Renal cortex interstitium (tissue), 11 donors: Measurements from ENCODE around the gene FRS2. TPM values are rescaled to one million over a fixed set of nuclear protein-coding genes. Genes with fewer than 3 reads are reported as not detected.
A peak's percentile ranks its signal among the peaks of the same experiment; 100 is the strongest.
"Not testable (repeated sequence)": the region's sequence is repeated elsewhere in the genome, so short reads cannot be mapped to it uniquely, and the experiment has no call there.

Experiments used
- DNase-seq, 11 donors: peaks; one replicate each; pipeline ENCODE4 v3.0.0-alpha.2; 2013; ENCODE audit warnings: low read depth in 9 of 11, low spot score in 4 of 11; ENCODE audit errors: extremely low read depth in 1 of 11
- polyA plus RNA-seq, 3 donors: library from polyadenylated mRNA; unstranded; fragments of 120-200 nt; gene quantifications; one replicate each; pipeline ENCODE4 v1.2.1, GENCODE V29; 2013; ENCODE audit not compliant: insufficient read length in 3 of 3

The FRS2 gene
- polyA plus RNA-seq, 3 donors, result 38.9 to 47.2 (median 41.1) TPM

DNA sequence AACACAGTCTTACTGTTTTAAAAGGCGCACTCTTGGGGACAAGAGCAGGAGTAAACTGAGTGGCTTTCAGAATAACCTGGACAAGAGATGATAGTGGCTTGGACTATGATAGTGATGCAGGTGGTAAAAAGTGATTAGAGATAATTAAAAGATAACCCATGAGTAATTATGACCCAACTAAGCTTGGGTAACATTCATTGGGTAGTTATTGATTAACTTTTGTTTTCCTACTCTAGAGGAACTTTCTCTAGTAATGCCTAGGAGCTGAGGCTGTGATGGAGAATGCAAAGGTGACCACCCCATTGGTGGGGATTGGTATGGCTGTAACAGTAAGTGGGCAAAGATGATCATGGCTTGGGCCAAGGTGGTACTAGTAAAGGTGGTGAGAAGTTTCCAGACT lies 22.3 kb upstream of the FRS2 start:
- no peak for DNase-seq

DNA sequence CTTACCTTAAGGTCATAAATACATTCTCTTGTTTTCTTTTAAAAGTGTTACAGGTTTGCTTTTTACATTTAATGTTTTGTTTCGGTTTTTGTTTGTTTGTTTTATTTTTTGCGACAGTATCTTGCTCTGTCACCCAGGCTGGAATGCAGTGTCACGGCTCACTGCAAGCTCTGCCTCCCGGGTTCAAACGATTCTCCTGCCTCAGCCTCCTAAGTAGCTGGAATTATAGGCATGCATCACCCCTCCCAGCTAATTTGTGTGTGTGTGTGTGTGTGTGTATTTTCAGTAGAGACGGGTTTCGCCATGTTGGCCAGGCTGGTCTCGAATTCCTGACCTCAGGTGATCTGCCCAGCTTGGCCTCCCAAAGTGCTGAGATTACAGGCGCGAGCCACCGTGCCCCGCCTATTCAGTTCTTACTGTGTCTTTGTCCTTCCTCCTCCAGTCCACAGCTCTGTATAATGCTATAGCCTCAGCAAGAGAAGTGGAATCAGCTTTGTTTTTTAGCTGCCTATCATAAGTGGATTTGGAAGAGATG lies 17.5 kb upstream of the FRS2 start:
- not testable (repeated sequence) for DNase-seq

DNA sequence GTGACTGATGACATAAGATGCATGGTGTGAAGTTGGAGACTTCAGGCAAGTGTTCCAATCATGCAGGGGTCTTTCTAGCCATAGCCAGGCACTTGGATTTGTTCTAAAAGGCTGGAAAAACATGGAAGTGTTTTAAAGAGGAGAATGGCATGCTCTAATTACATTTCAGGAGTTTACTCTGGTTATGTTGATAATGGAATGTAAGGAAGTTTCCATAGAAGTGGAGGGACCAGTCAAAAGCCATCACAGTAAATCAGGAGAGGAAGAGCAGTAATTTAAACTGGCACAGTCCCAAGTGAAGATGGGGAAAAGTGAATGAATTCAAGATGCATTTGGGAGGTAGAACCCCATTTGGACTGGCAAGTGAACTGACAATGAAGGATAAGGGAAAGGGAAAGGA lies 13.9 kb upstream of the FRS2 start:
- DNase-seq, result no peak

DNA sequence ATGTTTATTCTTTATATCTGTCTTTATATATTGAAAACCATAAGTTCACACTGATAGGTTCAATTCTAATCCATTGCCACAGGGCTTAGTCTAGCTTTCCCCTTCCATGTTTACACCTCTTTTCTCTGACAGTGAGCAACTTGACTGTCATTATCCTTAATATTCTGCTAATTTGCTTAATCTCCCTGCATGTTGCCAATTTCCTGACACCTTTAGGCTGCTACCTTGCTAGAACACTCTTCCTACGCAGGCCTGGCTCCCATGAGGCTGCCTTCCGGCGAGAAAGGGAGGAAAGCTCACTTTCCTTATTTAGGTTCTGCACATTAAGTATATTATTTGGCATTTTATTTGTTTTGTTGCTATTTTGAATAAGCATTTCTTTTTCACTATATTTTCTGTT lies 12.8 kb upstream of the FRS2 start:
- DNase-seq, result no peak

DNA sequence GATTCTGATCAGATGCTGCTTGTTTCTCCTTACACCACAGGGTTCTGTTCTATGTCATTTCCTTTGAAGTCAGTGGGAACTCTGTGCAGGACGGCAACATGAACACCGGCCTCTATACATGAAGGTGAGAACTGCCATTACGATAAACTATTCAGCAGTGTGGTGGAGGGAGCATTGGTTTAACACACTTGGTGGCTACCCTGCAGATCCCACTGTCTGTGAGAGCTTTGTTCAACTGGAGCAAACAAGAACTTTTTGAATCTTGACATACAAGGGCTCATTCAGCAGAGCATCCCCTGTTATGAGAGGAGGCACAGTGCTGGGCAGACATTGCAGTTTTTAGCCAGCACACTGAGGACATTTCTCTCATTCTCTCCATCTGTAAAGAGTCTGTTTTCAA lies 10.7 kb upstream of the FRS2 start:
- no peak for DNase-seq

DNA sequence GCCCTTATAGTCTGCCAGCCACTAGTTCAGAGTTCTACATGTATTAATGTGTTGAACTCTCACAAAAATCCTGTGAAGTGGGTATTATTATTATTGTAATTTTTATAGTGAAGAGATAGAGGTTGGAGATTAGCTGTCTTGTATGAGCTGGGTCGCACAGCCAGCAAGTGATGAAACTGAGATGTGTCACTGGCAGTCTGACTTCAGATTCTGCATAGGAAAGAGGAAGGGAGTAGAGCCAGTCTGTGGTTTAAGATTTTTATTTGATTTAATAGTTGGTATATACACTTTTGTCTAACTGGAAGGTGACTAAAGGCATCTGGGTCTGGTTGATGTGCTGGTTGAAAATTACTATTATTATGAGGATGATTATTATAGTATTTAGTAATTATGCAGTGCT lies 5.8 kb upstream of the FRS2 start:
- DNase-seq, result no peak

DNA sequence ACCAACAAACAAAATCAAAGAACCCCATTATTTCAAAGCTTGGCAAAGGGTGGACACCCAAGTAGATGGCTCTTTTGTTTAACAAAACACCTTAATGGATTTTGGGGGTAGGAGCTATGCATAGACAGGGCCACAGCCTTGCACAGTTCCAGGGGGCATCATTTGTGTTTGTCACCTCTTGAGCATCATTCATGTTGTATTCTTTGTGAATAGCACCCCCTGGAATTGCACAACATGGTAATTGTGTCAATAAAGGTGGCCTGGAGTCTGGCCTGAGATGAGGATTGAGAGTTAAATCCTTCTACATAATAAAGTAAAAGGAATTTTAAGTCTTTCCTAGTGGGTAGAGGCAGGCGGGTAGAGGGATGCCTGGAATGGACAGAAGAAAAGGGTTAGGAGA lies 3.3 kb upstream of the FRS2 start:
- no peak for DNase-seq

DNA sequence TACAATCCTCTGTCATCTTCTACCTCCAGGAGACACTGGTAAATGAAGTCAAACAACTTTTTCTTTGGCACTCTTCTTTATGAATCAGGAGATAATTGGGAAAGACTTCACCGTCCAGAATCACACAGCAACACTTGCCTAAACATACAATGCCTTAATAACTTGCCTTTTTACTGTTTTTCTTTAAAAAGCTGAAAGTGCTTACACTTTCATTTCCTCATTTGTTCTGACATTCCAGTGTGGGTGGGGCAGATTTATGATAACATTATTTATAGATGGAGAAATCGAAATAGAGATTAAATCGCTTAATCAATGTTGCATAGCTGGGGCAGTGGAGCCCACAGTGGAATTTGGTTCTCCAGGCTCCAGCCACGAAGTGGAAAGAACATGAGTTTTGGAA lies 2.8 kb upstream of the FRS2 start:
- no peak for DNase-seq

DNA sequence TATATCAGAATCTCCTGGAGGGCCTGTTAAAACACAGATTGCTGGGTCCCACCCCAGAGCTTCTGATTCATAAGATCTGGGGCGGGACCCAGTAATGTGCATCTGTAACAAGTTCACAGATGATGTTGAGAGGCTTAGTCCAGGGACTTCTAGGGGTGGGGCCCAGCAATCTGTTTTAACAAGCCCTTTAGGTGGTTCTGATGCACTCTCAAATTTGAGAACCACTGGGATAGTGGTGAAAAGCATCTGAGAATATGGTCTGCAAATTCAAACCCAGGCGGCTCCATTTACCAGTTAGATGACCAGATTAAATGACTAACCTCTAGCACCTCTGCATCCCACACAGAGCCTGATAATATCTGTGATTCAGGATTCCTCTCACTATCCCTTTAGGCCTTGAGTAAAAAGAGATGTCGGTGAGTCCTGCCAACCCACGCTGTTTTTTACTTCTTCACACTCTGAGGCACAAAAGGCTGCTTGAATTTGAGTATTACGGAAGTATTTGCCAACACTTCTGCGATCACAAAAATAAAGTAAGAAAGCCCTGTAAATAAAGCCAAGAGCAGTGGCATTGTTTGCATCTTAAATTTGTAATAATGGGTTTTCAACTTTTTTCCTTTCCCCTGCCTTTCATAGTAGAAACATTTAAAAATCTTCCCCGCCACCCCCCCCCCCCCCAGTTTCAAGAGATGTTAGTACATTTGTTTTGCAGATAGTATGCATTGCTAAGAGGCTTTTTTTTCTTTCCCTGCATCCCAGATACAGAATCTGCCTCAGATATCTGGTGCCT lies 1.8 kb upstream of the FRS2 start:
- DNase-seq, result no peak

DNA sequence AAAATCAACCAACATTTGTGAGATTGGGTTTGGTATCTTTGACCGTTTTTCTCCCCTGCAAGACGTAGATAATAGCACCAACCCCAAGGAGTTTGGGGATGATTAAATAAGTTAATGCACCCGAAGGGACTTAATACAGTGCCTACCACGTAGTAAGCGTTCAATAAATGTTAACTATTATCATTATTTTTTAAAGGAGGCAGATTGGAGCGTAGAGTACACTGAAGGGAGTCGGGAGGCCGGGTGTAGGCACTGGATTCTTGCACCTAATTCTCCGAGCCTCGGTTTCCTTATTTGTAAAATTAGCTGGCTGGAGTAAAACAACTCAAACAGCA lies 367 bp upstream of the FRS2 start:
- DNase-seq, result no peak

DNA sequence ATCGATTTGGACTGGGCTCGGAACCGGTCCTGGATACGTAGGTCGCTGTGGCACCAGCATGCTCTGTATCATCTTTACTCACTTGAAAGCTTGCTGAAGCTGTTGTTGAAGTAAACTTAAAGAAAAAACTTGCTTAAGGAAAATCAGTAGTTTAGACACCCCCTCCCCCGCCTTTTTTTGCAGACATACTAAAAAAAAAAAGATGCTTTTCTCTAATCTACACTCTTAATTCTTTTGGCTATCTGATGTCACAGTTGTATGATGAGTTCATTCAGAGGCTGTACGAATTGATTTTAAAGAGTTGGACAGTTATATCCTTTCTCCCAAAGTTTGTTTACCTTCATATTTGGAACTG lies 865 bp downstream of the FRS2 start:
- DNase-seq, result no peak

DNA sequence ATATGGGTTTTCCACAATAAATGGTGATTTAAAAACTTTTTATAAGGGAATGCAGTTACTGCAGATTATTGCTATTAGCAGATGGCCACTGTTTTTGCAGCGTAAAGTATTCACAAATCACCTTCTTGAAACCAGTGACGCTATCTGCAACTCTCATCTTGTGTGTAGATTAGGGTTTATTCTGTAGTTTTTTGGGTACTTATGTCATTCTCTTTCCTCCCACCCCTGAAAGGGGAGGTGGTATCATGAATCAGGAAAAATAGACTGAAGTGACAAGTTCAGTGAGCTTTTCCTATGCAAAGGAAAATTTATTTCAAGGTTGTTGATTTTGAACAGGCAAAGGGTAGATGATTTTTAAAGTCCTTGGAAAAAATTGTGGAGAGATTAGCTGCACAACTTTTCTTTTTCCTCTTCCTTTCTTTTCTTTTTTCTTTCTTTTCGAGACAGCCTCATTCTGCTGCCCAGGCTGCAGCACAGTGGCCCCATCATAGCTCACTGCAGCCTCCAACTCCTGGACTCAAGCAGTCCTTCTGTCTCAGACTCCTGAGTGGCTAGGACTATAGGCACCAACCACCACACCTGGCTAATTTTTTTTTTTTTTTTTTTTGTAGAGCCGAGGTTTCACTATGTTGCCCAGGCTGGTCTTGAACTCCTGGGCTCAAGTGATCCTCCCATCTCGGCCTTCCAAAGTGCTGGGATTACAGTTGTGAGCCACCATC lies 1.6 kb downstream of the FRS2 start:
- no peak for DNase-seq

DNA sequence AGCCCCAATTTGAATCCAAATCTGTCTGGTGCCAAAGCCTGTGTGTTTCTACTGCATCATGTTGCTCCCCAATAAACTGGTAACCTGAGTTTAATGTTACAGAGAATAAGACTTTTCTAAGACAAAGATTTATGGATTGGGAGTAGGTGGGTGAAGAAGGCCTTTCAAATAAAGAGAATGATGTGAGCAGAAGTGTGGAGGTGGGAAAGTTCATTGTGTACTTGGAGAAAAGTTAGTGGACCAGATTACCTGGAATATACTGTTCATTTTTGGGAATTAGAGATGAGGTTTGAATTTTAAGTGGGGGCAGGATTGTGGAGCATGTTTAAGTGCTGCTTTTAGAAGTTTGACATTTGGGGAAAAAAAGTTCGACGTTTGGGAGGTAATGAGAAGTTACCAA lies 3.1 kb downstream of the FRS2 start:
- DNase-seq, result no peak

DNA sequence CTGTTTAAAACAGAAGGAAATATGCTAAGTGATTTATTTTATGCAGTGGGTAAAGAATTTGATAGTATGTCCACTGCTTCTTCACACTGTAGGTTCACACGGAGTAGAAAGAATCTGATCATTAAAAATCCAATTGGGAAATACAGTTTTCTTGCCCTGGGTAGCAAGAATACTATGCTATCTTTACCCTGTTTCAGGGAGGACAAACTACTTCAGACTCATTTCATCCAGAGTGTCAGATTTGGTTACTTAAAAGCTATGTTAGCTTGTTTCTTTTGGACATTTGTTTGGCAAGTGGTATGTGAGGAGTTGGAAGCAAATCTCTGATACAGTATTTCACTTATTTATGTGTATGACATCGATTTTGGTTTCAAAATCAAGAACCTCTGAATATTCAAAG lies 4.3 kb downstream of the FRS2 start:
- no peak for DNase-seq

DNA sequence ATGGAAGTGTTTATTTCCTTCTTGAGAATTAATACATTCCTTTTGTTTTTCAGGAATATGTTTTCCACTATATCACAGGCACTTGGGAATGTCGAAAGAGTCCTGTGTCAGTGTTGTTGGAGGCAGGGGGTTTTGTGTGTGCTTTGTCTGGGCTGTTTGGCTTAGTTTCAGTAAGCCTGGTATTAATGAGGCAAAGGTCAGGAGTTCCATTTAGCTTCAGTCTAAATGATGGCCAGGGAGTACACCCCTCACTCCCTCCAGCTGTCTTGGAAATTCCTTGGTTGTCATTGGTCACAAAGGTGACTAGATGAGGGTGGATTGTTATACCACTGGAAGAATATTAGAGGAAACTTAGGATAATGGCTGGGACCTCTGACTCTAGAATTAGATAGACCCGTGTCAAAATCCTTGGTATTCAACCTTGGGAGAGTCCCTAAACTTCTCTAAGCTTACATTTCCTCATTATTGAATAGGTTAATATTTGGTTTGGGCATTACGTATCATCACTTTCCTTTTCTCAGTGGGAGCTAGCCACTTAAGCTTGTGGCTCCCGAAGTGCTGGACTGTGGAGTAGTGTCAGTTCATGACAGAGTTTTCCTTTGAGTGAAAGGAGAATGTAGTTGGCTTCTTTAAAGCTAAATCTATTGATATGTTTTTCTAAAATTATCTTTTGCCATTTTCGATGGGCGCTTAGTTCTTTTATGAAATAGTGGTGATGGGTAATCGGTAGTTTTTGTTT lies 5.2 kb downstream of the FRS2 start:
- DNase-seq, result peak in 5 of 11 donors; percentile 13 to 38 (median 20)

DNA sequence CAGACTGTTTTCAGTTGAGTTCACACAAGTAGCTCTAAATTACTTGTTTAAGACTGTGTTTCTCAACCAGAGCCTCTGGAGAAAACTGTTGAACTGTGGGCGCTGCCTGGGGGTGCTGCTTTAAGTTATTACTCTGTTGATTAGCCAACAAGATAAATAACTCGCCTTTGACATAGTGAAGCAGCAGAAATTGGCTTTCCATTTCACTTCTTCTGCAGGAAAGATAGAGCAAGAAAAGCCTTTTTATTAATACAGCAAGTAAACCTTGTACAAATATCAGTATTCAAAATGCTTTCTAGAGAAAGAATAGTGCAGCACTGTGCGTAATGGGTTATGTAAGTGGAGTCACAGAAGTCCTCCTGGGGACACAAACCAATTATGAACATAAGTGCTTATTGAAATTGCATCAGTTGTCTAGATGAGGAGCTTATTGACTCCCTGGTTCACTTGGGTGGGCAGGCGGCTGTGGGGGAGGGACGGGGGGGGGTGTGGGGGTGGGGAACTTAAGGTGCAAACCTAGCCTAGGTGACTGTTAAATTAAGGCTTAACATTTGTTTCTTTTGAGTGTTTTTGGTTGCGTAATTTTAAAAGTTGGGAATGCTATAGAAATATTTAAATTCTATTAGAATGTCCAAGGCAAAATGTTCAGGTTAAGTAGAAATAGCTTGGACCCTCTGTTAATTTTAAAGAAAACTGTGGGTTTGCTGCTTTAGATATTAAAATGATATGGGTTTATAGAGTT lies 6.3 kb downstream of the FRS2 start:
- DNase-seq, result no peak

DNA sequence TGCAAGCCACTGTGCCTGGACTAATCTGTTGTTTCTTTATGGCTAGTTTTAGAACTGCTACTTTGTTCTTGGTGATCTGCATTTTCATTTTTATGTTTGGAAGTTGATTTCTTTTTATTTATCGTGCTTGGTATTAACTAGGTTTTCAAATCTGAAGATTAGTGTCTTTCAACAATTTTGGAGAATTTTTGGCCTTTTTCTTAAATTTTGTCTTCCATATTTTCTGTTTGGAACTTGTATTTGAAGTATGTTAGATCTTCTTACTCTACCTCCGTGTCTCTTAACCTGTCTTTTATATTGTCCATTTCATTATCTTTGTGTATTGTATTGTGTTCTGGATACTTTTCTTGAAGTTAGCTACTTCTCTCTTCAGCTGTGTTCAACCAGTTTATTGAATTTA lies 9.5 kb downstream of the FRS2 start:
- DNase-seq, result no peak

DNA sequence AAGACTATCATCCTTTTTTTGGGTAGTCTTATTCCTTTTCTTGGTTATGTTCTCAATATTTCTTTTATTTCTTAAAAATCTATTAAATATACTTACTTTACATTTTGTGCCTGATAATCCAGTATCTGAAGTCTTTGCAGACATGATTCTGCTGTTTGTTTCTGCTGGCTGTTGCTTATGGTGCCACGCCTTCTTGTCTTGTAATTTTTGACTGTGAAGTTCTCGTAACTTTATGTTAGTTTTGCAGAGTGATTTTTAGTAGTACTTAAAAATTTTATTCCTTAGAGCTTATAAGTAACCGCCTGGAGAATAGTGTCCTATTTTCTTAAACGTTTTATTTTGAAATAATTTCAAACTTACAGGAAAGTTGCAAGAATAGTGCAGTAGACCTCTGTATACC lies 10.5 kb downstream of the FRS2 start:
- DNase-seq, result no peak

DNA sequence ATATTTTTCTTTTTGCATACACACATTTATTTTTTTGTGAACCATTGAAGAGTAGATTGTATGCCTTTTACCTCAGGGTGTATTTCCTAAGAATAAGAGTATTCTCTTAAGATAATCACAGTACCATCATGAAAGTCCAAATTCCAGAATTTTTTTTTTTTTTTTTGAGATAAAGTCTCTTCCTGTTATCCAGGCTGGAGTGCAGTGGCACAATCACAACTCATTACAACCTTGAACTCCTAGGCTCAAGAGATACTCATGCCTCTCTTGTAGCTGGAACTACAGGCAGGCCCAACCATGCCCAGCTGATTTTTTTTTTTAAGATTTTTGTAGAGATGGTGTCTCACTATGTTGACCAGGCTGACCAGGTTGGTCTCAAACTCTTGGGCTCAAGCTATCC lies 10.9 kb downstream of the FRS2 start:
- DNase-seq, result no peak

DNA sequence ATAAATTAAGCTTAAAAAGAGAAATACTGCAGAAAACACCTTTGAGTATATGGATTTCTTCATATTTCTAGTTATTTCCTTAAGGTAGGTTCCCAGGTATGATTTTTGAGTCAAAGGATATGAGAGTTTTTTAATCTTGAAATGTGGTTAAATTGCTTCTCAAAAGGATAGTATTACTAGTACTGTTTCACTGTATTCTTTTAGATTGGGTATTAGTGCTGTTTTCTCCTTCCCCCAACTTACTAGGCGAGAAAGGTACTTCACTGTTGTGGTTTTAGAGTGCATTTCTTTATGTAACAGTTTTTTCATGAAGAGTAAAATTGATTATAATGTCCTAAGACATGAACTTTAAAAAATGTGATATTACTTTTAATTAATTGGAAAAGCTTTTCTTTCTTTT lies 13.5 kb downstream of the FRS2 start:
- no peak for DNase-seq
